OCI-LY3 (cell line): ENCODE data around the gene TNFAIP8L3.

Experiments
- H2AFZ ChIP-seq: fragments of 200-600, 300-600 bp; shearing (Covaris generic); 2 replicates; pipeline ENCODE4 v1.6.0; 2014; ENCODE audit warnings: antibody characterized with exemption, low read depth, low read length
- H3K27ac ChIP-seq: fragments of 200-600, 300-600 bp; sonication (generic); 2 replicates; pipeline ENCODE4 v1.5.1; 2014; ENCODE audit warnings: mild to moderate bottlenecking, low read length, moderate library complexity, mixed read lengths
- H3K27me3 ChIP-seq: fragments of 200-600, 300-600 bp; sonication (generic); 2 replicates; pipeline ENCODE4 v1.6.1; 2014; ENCODE audit warnings: low read depth, low read length, mixed read lengths
- H3K36me3 ChIP-seq: fragments of 200-600, 300-600 bp; sonication (generic); replicated peaks from 2 replicates; pipeline ENCODE3; 2014; ENCODE audit warnings: low read depth, low read length, mixed read lengths
- H3K4me1 ChIP-seq: fragments of 300-600, 200-600 bp; sonication (generic); 2 replicates; pipeline ENCODE4 v1.6.1; 2014; ENCODE audit warnings: low read length, mixed read lengths
- H3K4me2 ChIP-seq: fragments of 200-600, 300-600 bp; sonication (generic); 2 replicates; pipeline ENCODE4 v1.6.1; 2014; ENCODE audit warnings: low read length, mixed read lengths
- H3K4me3 ChIP-seq: fragments of 300-600, 200-600 bp; sonication (generic); 2 replicates; pipeline ENCODE4 v1.5.1; 2014; ENCODE audit warnings: antibody characterized with exemption, mild to moderate bottlenecking, low read length, moderate library complexity
- H3K79me2 ChIP-seq: fragments of 300-600, 200-600 bp; shearing (Covaris generic); 2 replicates; pipeline ENCODE4 v1.6.1; 2014; ENCODE audit warnings: mild to moderate bottlenecking, low read length, mixed read lengths
- H3K9ac ChIP-seq: fragments of 300-600, 200-600 bp; shearing (Covaris generic); 2 replicates; pipeline ENCODE4 v1.6.0; 2014; ENCODE audit warnings: mild to moderate bottlenecking, low read length, moderate library complexity
- H3K9me3 ChIP-seq: fragments of 200-600, 300-600 bp; shearing (Covaris generic); 2 replicates; pipeline ENCODE4 v1.6.1; 2014; ENCODE audit warnings: low read length, mixed read lengths; ENCODE audit not compliant: insufficient read depth
- H4K20me1 ChIP-seq: fragments of 200-600, 300-600 bp; sonication (generic); 2 replicates; pipeline ENCODE4 v1.6.1; 2016; ENCODE audit warnings: low read length, mixed read lengths; ENCODE audit not compliant: insufficient read depth
- CTCF ChIP-seq: fragments of 200-600, 300-600 bp; sonication (generic); IDR thresholded peaks from 2 replicates; pipeline ENCODE4 v1.5.1; 2014; ENCODE audit warnings: antibody characterized with exemption, low read length, low read depth
- EZH2phosphoT487 ChIP-seq: fragments of 200-600 bp; shearing (Covaris generic); IDR thresholded peaks from 2 replicates; pipeline ENCODE4 v1.6.1; 2018; ENCODE audit warnings: antibody characterized with exemption, mixed run types, low read depth

TNFAIP8L3 gene

GRCh38 chr15:51093839-51094605, 684 bp downstream of the TNFAIP8L3 start:
- Histone ChIP-seq H3K9me3 (no peaks in the 10 kb centered on the region), H3K9ac (no peak overlapping the region), H3K4me2 (no peak overlapping the region), H3K27me3 (peaks cover 56% of the 10 kb centered on the region), H2AFZ (no peak overlapping the region), H3K79me2 (no peaks in the 10 kb centered on the region), H3K4me1 (no peaks in the 10 kb centered on the region), H4K20me1 (no peaks in the 10 kb centered on the region), H3K4me3 (no peak overlapping the region), H3K36me3 (no peaks in the 10 kb centered on the region), H3K27ac (no peak overlapping the region)
- TF ChIP-seq EZH2phosphoT487 (no peak), CTCF (no peak)

DNA sequence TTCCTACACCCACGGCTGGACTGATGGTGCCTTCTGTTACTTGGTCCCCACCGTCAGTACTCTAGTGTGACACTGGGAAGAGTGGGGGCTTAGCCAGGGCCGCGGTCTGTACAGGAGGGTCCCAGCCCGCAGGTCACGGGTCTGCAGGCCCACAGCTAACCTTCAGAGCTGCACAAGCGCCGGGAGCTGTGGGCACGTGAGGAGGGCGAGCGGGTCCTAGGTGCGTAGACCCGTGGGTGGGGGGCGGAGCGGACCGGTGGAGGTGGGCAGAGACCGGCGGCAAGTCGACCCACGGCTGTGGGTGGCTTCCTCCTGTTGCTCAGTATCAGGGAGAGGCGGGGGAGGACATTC, 1.2 kb downstream of the TNFAIP8L3 start:
- H4K20me1 ChIP-seq: no peaks in the 10 kb centered on the region
- H2AFZ ChIP-seq: no peak overlapping the region
- H3K9ac ChIP-seq: no peak overlapping the region
- H3K4me1 ChIP-seq: no peaks in the 10 kb centered on the region
- H3K36me3 ChIP-seq: no peaks in the 10 kb centered on the region
- H3K79me2 ChIP-seq: no peaks in the 10 kb centered on the region
- H3K4me2 ChIP-seq: no peak overlapping the region
- no peaks in the 10 kb centered on the region for H3K9me3 ChIP-seq
- no peak for TF ChIP-seq CTCF
- TF ChIP-seq EZH2phosphoT487: no peak
- H3K27ac ChIP-seq: no peak overlapping the region
- peaks cover 54% of the 10 kb centered on the region for H3K27me3 ChIP-seq
- no peak overlapping the region for H3K4me3 ChIP-seq

GRCh38 chr15:51092480-51093040, 2.1 kb downstream of the TNFAIP8L3 start:
- H3K36me3 ChIP-seq: no peaks in the 10 kb centered on the region
- H4K20me1 ChIP-seq: no peaks in the 10 kb centered on the region
- H3K4me2 ChIP-seq: no peak overlapping the region
- H3K27ac ChIP-seq: no peak overlapping the region
- peaks cover 51% of the 10 kb centered on the region for H3K27me3 ChIP-seq
- no peaks in the 10 kb centered on the region for H3K79me2 ChIP-seq
- H3K4me3 ChIP-seq: no peak overlapping the region
- no peaks in the 10 kb centered on the region for H3K4me1 ChIP-seq
- no peak overlapping the region for H3K9ac ChIP-seq
- TF ChIP-seq EZH2phosphoT487 (no peak), CTCF (no peak)
- no peaks in the 10 kb centered on the region for H3K9me3 ChIP-seq
- no peak overlapping the region for H2AFZ ChIP-seq

GRCh38 chr15:51090753-51091152, 4.0 kb downstream of the TNFAIP8L3 start:
- TF ChIP-seq EZH2phosphoT487: no peak
- no peak for TF ChIP-seq CTCF
- Histone ChIP-seq H3K4me3 (no peak overlapping the region), H3K36me3 (no peaks in the 10 kb centered on the region), H3K27ac (no peak overlapping the region), H2AFZ (no peak overlapping the region), H3K27me3 (peaks cover 42% of the 10 kb centered on the region), H3K79me2 (no peaks in the 10 kb centered on the region), H3K4me2 (no peak overlapping the region), H3K9ac (no peak overlapping the region), H4K20me1 (no peaks in the 10 kb centered on the region), H3K4me1 (no peaks in the 10 kb centered on the region), H3K9me3 (no peaks in the 10 kb centered on the region)
